HepG2 (cell line): ENCODE results near the gene ATP5MC2. TPM values are rescaled to one million over a fixed set of nuclear protein-coding genes. Genes with fewer than 3 reads are reported as not detected.

ENCODE experiments used
- ATAC-seq: fragments of 200-7000 bp; cut with Tn5 transposase; 3 replicates; pipeline ENCODE4 v1.9.1; 2020; ENCODE audit warnings: mild to moderate bottlenecking, moderate library complexity
- BruUV-seq: library from RNA; stranded (reverse); fragments of 400-500 nt; replicated peaks from 2 replicates; lab custom pipeline; 2021; lab: Mats Ljungman, UMichigan
- CTCF ChIA-PET: fragments of 300-600 bp; formaldehyde crosslinking; extraction: SDS; loops from one replicate; lab custom pipeline; 2021; ENCODE audit warnings: low total read pairs, inconsistent platforms, low intra/inter-chr PET ratio; lab: Yijun Ruan, JAX
- POLR2A ChIA-PET: fragments of 350-600 bp; sonication (Branson Sonifier 250); formaldehyde crosslinking; loops from one replicate; lab custom pipeline; 2020; ENCODE audit warnings: antibody characterized with exemption, inconsistent platforms; lab: Yijun Ruan, JAX
- DNase-seq: peaks from one replicate; pipeline ENCODE4 v3.0.0-alpha.2; 2015; ENCODE audit warnings: low spot score
- FAIRE-seq: peaks from 3 replicates; lab custom pipeline; 2011; peaks lifted over from hg19 to GRCh38; lab: Jason Lieb, UNC
- H2AFZ ChIP-seq: one replicate; pipeline ENCODE4 v1.6.1; 2011; ENCODE audit warnings: low read length, inconsistent platforms
- H3K27ac ChIP-seq: fragments of 300-600 bp; 3 replicates; pipeline ENCODE4 v1.8.0; 2011; ENCODE audit warnings: mixed run types, mild to moderate bottlenecking, mixed read lengths, low read length, inconsistent platforms; ENCODE audit not compliant: insufficient read depth; ENCODE audit errors: extremely low read length
- H3K27me3 ChIP-seq, 2 experiments: fragments of 200-600 bp in 1 of 2; 2 replicates in 1 of 2; 3 replicates in 1 of 2; pipeline versions ENCODE4 v1.6.0 to v1.8.0; 2011; ENCODE audit warnings: low read length in 2 of 2, mild to moderate bottlenecking in 2 of 2, moderate library complexity in 2 of 2, inconsistent platforms in 1 of 2; ENCODE audit not compliant: insufficient read depth in 2 of 2, control insufficient read depth in 1 of 2
- H3K36me3 ChIP-seq, 2 experiments: fragments of 200-600 bp in 1 of 2; replicated peaks in 1 of 2; 2 replicates in 1 of 2; 3 replicates in 1 of 2; pipeline versions ENCODE4 v1.5.1 to v1.8.0; 2011; ENCODE audit warnings: low read length in 2 of 2, inconsistent platforms in 1 of 2; ENCODE audit not compliant: insufficient read depth in 2 of 2, control insufficient read depth in 1 of 2
- H3K4me1 ChIP-seq: 2 replicates; pipeline ENCODE4 v1.5.1; 2012; ENCODE audit warnings: low read length, inconsistent platforms; ENCODE audit not compliant: insufficient read depth
- H3K4me2 ChIP-seq: 2 replicates; pipeline ENCODE4 v1.6.0; 2011; ENCODE audit warnings: low read depth, low read length, inconsistent platforms
- H3K4me3 ChIP-seq, 3 experiments: fragments of 200-600 bp in 1 of 3; sonication (generic), shearing (Covaris generic) in 1 of 3; replicated peaks in 1 of 3; 2 replicates each; pipeline ENCODE4 v1.5.1; 2011 to 2016; ENCODE audit warnings: low read length in 3 of 3, inconsistent platforms in 2 of 3, low read depth in 2 of 3, mild to moderate bottlenecking in 2 of 3, control low read depth in 1 of 3, mixed read lengths in 1 of 3; ENCODE audit not compliant: insufficient read depth in 1 of 3
- H3K79me2 ChIP-seq: one replicate; pipeline ENCODE4 v1.6.1; 2011; ENCODE audit warnings: low read length, inconsistent platforms; ENCODE audit not compliant: insufficient read depth
- H3K9ac ChIP-seq: 2 replicates; pipeline ENCODE4 v1.6.0; 2011; ENCODE audit warnings: mild to moderate bottlenecking, low read depth, low read length, inconsistent platforms; ENCODE audit not compliant: insufficient read depth
- H3K9me3 ChIP-seq: 2 replicates; pipeline ENCODE4 v1.5.1; 2012; ENCODE audit warnings: mild to moderate bottlenecking, low read length
- H4K20me1 ChIP-seq: 2 replicates; pipeline ENCODE4 v1.6.0; 2011; ENCODE audit warnings: inconsistent platforms, mild to moderate bottlenecking, low read length, moderate library complexity; ENCODE audit not compliant: insufficient read depth
- KDM4B ChIP-seq: sonication (generic); formaldehyde crosslinking; IDR thresholded peaks from 2 replicates; pipeline ENCODE4 v1.4.0; 2020; ENCODE audit warnings: missing genetic modification reagents
- MAFK ChIP-seq, 2 experiments: IDR thresholded peaks in 1 of 2; conservative IDR thresholded peaks in 1 of 2; 2 replicates each; pipeline ENCODE4 v1.6.1; 2011; ENCODE audit warnings: improper control_type of control experiment in 2 of 2, low read length in 2 of 2
- ZNF121 ChIP-seq: sonication (generic); formaldehyde crosslinking; IDR thresholded peaks from 2 replicates; pipeline ENCODE4 v1.5.0; 2020; ENCODE audit warnings: mild to moderate bottlenecking, missing genetic modification reagents
- ZNF891 ChIP-seq: sonication (generic); formaldehyde crosslinking; IDR thresholded peaks from 2 replicates; pipeline ENCODE4 v1.5.0; 2020; ENCODE audit warnings: mild to moderate bottlenecking, missing genetic modification reagents
- WGBS: methylation state at CpG from one replicate; pipeline ENCODE4 v1.1.6; 2017; ENCODE audit warnings: low lambda C conversion rate; 5-methylcytosine and 5-hydroxymethylcytosine counted together
- in situ Hi-C: cut with HindIII; loops from 2 replicates; pipeline ENCODE4 v1.10.0; 2017; ENCODE audit warnings: low pct_unique_long_range_greater_than_20kb; ENCODE audit not compliant: extremely low pct_ligation_motif_present
- intact Hi-C: fragments of 100-400 bp; cut with micrococcal nuclease; formaldehyde crosslinking; loops from one replicate; pipeline ENCODE4 v1.10.0; 2022; ENCODE audit not compliant: unreplicated experiment
- polyA plus RNA-seq, 8 experiments: library from polyadenylated mRNA; depleted of rRNA in 3 of 8; stranded (reverse) in 7 of 8; unstranded in 1 of 8; fragments of >200 nt; fragmentation: Illumina TruSeq in 4 of 8; extraction: Trizol in 4 of 8; gene quantifications; 2 replicates each; pipeline versions ENCODE4 v1.2.1 to v1.2.3, GENCODE V29; 2011 to 2016; ENCODE audit warnings: low read depth in 4 of 8, missing spikeins in 1 of 8, mixed read lengths in 1 of 8; ENCODE audit not compliant: insufficient read depth in 1 of 8
- total RNA-seq, 5 experiments: library from RNA; depleted of rRNA; stranded (reverse); fragments of >200 nt; fragmentation: Illumina TruSeq; extraction: Trizol; gene quantifications; 2 replicates each; pipeline ENCODE4 v1.2.3, GENCODE V29; 2016; ENCODE audit warnings: low read depth in 1 of 5

The ATP5MC2 gene
- total and polyA plus RNA-seq, 2 of the 13 experiments (the other 11 are each of a cell fraction or from before 2014, with no cell fraction given) = 230 to 257 TPM

GRCh38 chr12:53622724-53623123, 53.2 kb downstream of the ATP5MC2 start:
- BruUV-seq = no TSS peak
- no peak overlapping the region for H3K27ac ChIP-seq
- POLR2A ChIA-PET = interaction anchor here (1.0 to 2.1 kb wide), 2 partner anchors 36 to 53 kb away, joined by 3 to 14 read pairs; partner anchors contain the start of gene ATP5MC2

DNA sequence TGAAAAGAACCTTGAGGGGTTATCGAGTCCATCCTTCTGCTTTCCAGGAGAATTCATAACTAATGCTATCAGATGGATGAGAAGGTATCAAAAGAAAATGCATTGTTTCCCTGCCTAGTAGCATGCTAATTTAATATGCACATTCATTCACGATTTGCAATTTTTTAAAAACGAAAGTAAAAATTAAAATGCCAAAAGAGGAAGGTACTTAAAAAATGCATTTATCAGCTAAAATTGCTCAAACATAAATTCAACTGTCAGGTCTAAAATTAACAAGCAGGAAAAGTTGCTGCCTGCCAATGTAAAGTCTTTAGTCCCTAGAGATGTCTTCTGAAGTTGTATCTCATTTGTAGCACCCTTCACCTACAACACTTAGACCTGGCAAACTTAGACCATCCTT, 57.6 kb downstream of the ATP5MC2 start:
- Histone ChIP-seq H3K9ac (no peak overlapping the region), H3K36me3 (peaks cover 0 to 7% of the 10 kb centered on the region in 2 experiments; a peak in 1 of 5 replicates), H3K27me3 (no peaks in the 10 kb centered on the region), H3K4me2 (no peak overlapping the region), H3K9me3 (no peaks in the 10 kb centered on the region), H2AFZ (no peak overlapping the region), H3K79me2 (peaks cover 53% of the 10 kb centered on the region), H3K27ac (no peak overlapping the region), H3K4me3 (no peak overlapping the region), H3K4me1 (peaks cover 9% of the 10 kb centered on the region), H4K20me1 (no peaks in the 10 kb centered on the region)
- no peak for FAIRE-seq
- TF ChIP-seq MAFK (conservative IDR thresholded peaks at IDR 0.05 in 1 of 2, IDR thresholded peaks at IDR 0.05 in 1 of 2; ENCODE audit: low read length in 2 of 2) (0 out of 4 replicates have a peak, but pooled peaks of 1 of the 2 experiments have one; percentile 7), ZNF891 (no peak)
- in situ Hi-C loops = no loop called here
- no peak for DNase-seq
- no TSS peak for BruUV-seq
- intact Hi-C loops = no loop called here
- ChIA-PET CTCF (no interaction called here), POLR2A (no interaction called here)
- WGBS = 86% methylated on average over 3 of the region's 3 CpGs
- no peak for ATAC-seq

More at GRCh38 chr12:53622724-53623123, 53.2 kb downstream of the ATP5MC2 start:
- H3K36me3 ChIP-seq = no peaks in the 10 kb centered on the region
- H3K4me3 ChIP-seq = no peak overlapping the region
- DNase-seq (no peak), FAIRE-seq (no peak), ATAC-seq (no peak)
- peaks cover 28% of the 10 kb centered on the region for H3K4me1 ChIP-seq
- H2AFZ ChIP-seq = no peak overlapping the region
- in situ Hi-C loops (no loop called here), intact Hi-C loops (loop anchor here (5.0 kb wide), 1 partner anchor 35 kb away; no protein-coding TSS in a partner anchor)
- 93% methylated on average over 5 of the region's 5 CpGs for WGBS
- CTCF ChIA-PET = no interaction called here
- no peaks in the 10 kb centered on the region for H3K9me3 ChIP-seq
- H3K4me2 ChIP-seq = no peak overlapping the region
- H3K9ac ChIP-seq = no peak overlapping the region
- peaks cover 66% of the 10 kb centered on the region for H3K79me2 ChIP-seq
- TF ChIP-seq ZNF121 (CRISPR knock-in tag) (peak; percentile 78), KDM4B (CRISPR knock-in tag) (no peak)
- H3K27me3 ChIP-seq = no peaks in the 10 kb centered on the region; a peak in 1 of 5 replicates
- H4K20me1 ChIP-seq = no peaks in the 10 kb centered on the region
